AG04449 (cell line): ENCODE measurements around the gene SMYD3.

Experiments used
- CTCF ChIA-PET: fragments of 350-600 bp; formaldehyde crosslinking; extraction: SDS; loops from one replicate; lab custom pipeline; 2021; ENCODE audit warnings: antibody characterized with exemption; lab: Yijun Ruan, JAX
- POLR2A ChIA-PET: fragments of 400-600, 350-600 bp; formaldehyde crosslinking; extraction: SDS; loops from one replicate; lab custom pipeline; 2020; ENCODE audit warnings: antibody characterized with exemption, inconsistent platforms; lab: Yijun Ruan, JAX
- DNase-seq: peaks from one replicate; pipeline ENCODE4 v3.0.0-alpha.2; 2010; ENCODE audit warnings: low read depth, low spot score
- H3K4me3 ChIP-seq: 2 replicates; pipeline ENCODE4 v1.5.1; 2011; ENCODE audit warnings: low read depth, mild to moderate bottlenecking, control low read depth, low read length
- CTCF ChIP-seq: IDR thresholded peaks from one replicate; pipeline ENCODE4 v1.5.1; 2011; ENCODE audit warnings: mild to moderate bottlenecking, moderate library complexity, low read length, control low read depth, inconsistent platforms; ENCODE audit not compliant: insufficient read depth; ENCODE audit errors: missing control alignments

The SMYD3 gene

GRCh38 chr1:246219508-246220030 is 287.5 kb downstream of the SMYD3 start:
- POLR2A ChIA-PET: no interaction called here
- CTCF ChIA-PET: no interaction called here
- TF ChIP-seq CTCF: no peak
- DNase-seq: no peak
- H3K4me3 ChIP-seq: no peak overlapping the region

- POLR2A ChIA-PET: no interaction called here
- no peak overlapping the region for H3K4me3 ChIP-seq
- no peak for TF ChIP-seq CTCF
- CTCF ChIA-PET: no interaction called here
- DNase-seq: no peak
Observed at GRCh38 chr1:246218686-246219085, 288.4 kb downstream of the SMYD3 start.

GRCh38 chr1:246216906-246217305 is 290.2 kb downstream of the SMYD3 start:
- POLR2A ChIA-PET: no interaction called here
- CTCF ChIA-PET: no interaction called here
- DNase-seq: no peak
- no peak for TF ChIP-seq CTCF
- no peak overlapping the region for H3K4me3 ChIP-seq

- CTCF ChIA-PET: no interaction called here
- no peak overlapping the region for H3K4me3 ChIP-seq
- no peak for DNase-seq
- POLR2A ChIA-PET: interaction anchor here (0.5 kb wide), 1 partner anchor 65 kb away, joined by 3 read pairs; no protein-coding TSS in a partner anchor
- TF ChIP-seq CTCF: no peak
Observed at GRCh38 chr1:246215510-246215903, 291.6 kb downstream of the SMYD3 start.

GRCh38 chr1:246214708-246215509 is 292.2 kb downstream of the SMYD3 start:
- DNase-seq: peak; percentile 86
- CTCF ChIA-PET: interaction anchor here (1.5 to 1.6 kb wide), 2 partner anchors 10 to 239 kb away, joined by 4 read pairs; no protein-coding TSS in a partner anchor
- no peak overlapping the region for H3K4me3 ChIP-seq
- POLR2A ChIA-PET: interaction anchor here (0.5 kb wide), 1 partner anchor 65 kb away, joined by 3 read pairs; no protein-coding TSS in a partner anchor
- TF ChIP-seq CTCF: no peak

- H3K4me3 ChIP-seq: no peak overlapping the region
- DNase-seq: no peak
- CTCF ChIA-PET: interaction anchor here (1.5 to 1.6 kb wide), 2 partner anchors 9 to 240 kb away, joined by 4 read pairs; no protein-coding TSS in a partner anchor
- POLR2A ChIA-PET: no interaction called here
- no peak for TF ChIP-seq CTCF
Observed at GRCh38 chr1:246213947-246214346, 293.1 kb downstream of the SMYD3 start.
